ENCODE results near the gene CLSTN3. TPM values are rescaled to one million over a fixed set of nuclear protein-coding genes. Genes with fewer than 3 reads are reported as not detected.
A peak's percentile ranks its signal among the peaks of the same experiment; 100 is the strongest.

Gene CLSTN3
- total RNA-seq, 4 donors from 2014 or later = 18.0 to 53.4 (median 37.3) TPM

DNA sequence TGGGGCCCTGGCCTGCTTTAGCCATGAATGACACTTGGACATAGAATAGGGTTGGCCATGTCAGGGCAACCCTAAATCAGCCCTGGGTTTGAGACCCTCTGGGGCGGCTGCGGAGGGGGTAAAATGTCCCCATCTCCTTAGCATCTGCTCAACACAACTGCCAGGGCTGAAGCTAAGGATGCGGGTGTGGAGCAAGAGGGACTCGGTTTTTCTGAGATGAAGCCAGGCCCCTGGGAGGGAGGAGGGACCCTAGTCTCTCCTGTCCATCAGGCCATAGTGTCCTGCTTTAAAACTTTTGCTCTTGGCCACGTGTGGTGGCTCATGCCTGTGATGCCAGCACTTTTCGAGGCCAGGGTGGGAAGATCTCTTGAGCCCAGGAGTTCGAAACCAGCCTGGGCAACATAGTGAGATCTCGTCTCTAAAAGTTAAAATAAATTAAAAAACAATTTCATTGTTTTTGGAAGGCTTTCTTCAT is 37.1 kb upstream of the CLSTN3 start:
- Histone ChIP-seq H3K9me3 (no peaks in the 10 kb centered on the region), H3K27me3 (no peaks in the 10 kb centered on the region), H3K4me3 (replicated peaks in 1 of 3) (no peak overlapping the region), H3K27ac (peak overlapping the region; percentile 14 to 65 (median 63)), H3K4me1 (peaks cover 0 to 21% of the 10 kb centered on the region in 2 donors), H3K36me3 (no peaks in the 10 kb centered on the region)
- DNase-seq = no peak
- TF ChIP-seq POLR2A (IDR thresholded peaks at IDR 0.05) = no peak
- TF ChIP-seq, protein P1, sequence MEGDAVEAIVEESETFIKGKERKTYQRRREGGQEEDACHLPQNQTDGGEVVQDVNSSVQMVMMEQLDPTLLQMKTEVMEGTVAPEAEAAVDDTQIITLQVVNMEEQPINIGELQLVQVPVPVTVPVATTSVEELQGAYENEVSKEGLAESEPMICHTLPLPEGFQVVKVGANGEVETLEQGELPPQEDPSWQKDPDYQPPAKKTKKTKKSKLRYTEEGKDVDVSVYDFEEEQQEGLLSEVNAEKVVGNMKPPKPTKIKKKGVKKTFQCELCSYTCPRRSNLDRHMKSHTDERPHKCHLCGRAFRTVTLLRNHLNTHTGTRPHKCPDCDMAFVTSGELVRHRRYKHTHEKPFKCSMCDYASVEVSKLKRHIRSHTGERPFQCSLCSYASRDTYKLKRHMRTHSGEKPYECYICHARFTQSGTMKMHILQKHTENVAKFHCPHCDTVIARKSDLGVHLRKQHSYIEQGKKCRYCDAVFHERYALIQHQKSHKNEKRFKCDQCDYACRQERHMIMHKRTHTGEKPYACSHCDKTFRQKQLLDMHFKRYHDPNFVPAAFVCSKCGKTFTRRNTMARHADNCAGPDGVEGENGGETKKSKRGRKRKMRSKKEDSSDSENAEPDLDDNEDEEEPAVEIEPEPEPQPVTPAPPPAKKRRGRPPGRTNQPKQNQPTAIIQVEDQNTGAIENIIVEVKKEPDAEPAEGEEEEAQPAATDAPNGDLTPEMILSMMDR (IDR thresholded peaks at IDR 0.05) = no peak
- intact Hi-C loops (cut with DNase I) = loop anchor here (5.0 kb wide), 2 partner anchors 36 to 146 kb away; no protein-coding TSS in a partner anchor
- 60 to 74% methylated on average over 8 of the region's 8 CpGs for WGBS, 2 donors

DNA sequence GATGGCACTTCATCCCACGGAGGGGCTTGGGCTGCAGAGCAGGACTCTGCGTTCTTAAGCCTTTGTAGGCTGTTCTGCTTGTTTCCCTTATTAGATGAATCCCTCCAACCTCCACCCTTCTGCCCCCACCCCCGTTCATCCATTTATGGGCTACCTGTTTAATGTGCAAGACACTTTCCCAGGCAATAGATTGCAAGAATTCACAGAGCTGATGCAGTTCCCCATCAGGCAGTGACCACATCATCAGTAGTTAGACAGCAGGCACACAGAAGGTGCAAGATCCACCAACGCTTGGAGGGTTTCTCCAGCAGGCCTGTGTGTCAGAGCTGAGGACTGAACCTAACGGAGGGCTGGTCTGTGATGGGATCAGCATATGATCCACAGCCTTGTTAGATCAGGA is 36.7 kb upstream of the CLSTN3 start:
- Histone ChIP-seq H3K4me3 (replicated peaks in 1 of 3) (no peak overlapping the region), H3K27ac (no peak overlapping the region), H3K4me1 (peaks cover 0 to 21% of the 10 kb centered on the region in 2 donors), H3K36me3 (no peaks in the 10 kb centered on the region), H3K27me3 (no peaks in the 10 kb centered on the region), H3K9me3 (no peaks in the 10 kb centered on the region)
- DNase-seq = no peak
- 51 to 62% methylated on average over 5 of the region's 5 CpGs for WGBS, 2 donors
- no peak for TF ChIP-seq POLR2A (IDR thresholded peaks at IDR 0.05)
- TF ChIP-seq, protein P1 (IDR thresholded peaks at IDR 0.05) = no peak
- intact Hi-C loops (cut with DNase I) = loop anchor here (5.0 kb wide), 2 partner anchors 36 to 146 kb away; no protein-coding TSS in a partner anchor

DNA sequence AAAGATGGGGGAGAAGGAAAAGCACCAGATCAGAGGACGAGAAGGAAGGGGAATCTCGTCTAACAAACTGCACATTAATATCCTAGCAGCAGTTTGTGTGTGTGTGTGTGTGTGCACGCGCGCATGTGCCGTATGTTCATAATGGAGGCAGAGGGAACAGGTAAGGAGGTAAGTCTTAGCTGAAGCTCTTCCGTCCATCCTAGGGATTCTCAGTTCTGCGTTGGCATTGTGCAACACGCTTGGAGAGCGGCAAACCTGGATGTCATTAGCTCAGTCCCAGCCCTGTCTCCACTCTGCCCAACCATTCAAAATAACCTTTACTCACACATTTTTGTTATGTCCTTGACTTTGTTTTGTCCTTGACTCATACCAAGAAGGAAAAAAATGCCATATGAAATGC is 36.3 kb upstream of the CLSTN3 start:
- intact Hi-C loops (cut with DNase I) = loop anchor here (5.0 kb wide), 2 partner anchors 37 to 147 kb away; no protein-coding TSS in a partner anchor
- TF ChIP-seq, protein P1 (IDR thresholded peaks at IDR 0.05) = no peak
- TF ChIP-seq POLR2A (IDR thresholded peaks at IDR 0.05) = no peak
- 62 to 69% methylated on average over 10 of the region's 10 CpGs for WGBS, 2 donors
- Histone ChIP-seq H3K27ac (no peak overlapping the region), H3K4me1 (peaks cover 0 to 21% of the 10 kb centered on the region in 2 donors), H3K27me3 (no peaks in the 10 kb centered on the region), H3K9me3 (no peaks in the 10 kb centered on the region), H3K4me3 (replicated peaks in 1 of 3) (no peak overlapping the region), H3K36me3 (no peaks in the 10 kb centered on the region)
- DNase-seq = no peak

DNA sequence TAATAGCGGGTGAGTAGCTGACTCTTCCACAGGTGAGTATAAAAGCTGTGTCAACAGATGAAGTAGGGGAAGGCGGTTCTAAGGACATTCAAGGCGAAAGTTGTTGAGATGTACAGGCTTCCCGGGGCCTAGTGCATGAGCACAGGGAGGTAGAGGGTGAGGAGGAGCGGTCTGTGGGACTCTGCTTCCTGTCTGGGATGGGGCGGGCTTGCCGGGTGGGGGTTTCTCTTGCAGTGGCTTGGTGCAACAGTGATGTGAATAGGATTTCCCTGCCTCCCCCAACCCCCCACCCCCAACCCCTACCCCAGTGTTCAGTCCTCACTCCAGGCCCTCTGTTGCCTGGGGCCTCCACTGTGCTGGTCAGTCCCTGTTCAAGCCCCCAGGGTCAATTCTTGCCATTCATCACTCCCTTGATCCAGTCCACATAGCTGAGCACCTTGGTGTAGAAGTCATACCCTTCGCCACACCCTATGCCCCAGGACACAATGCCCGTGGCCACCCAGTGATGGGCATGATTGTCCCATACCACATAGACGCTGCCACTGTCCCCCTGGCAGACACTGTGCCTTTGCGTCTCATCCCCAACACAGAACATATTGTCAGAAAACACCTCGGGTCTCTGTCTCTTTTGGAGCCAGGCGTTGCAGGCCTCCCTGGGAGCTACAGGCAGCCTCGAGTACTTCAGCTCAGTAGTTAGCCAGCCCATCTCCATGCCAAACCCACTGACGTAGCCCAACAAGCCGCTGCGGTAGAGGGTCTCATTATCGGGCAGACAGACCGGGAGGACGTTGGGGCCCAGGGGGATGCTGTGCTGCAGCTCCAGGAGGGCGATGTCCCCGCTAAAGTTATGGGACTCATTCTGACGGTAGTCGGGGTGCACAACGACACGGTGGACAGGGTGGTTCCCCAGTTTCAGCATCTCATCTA is 33.9 kb upstream of the CLSTN3 start:
- intact Hi-C loops (cut with DNase I) = no loop called here
- WGBS, 2 donors = 82 to 83% methylated on average over 19 to 26 of the region's 26 CpGs
- TF ChIP-seq POLR2A (IDR thresholded peaks at IDR 0.05) = no peak
- TF ChIP-seq, protein P1 (IDR thresholded peaks at IDR 0.05) = no peak
- Histone ChIP-seq H3K4me1 (peaks cover 0 to 21% of the 10 kb centered on the region in 2 donors), H3K4me3 (replicated peaks in 1 of 3) (no peak overlapping the region), H3K36me3 (peaks cover 0 to 3% of the 10 kb centered on the region in 2 donors), H3K27me3 (no peaks in the 10 kb centered on the region), H3K9me3 (no peaks in the 10 kb centered on the region), H3K27ac (no peak overlapping the region)
- no peak for DNase-seq

DNA sequence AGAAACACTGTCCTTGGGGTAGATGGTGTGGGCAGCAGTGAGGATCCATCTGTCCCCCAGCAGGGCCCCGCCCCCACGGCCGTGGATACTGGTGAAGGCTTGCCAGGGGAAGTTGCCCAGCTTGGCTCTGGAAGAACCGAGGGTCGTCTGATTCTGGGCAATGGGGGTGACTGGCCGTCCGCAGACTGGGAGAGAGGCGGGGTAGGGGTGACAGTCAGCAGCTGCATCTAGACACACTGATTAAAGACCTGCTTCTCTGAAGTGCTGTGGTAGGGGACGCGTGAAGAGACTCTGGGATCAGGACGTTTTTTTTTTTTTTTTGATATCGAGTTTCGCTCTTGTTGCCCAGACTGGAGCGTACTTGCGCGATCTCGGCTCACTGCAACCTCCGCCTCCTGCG is 33.2 kb upstream of the CLSTN3 start:
- Histone ChIP-seq H3K4me3 (replicated peaks in 1 of 3) (no peak overlapping the region), H3K4me1 (peaks cover 0 to 16% of the 10 kb centered on the region in 2 donors), H3K27me3 (no peaks in the 10 kb centered on the region), H3K27ac (no peak overlapping the region), H3K36me3 (peaks cover 0 to 3% of the 10 kb centered on the region in 2 donors), H3K9me3 (no peaks in the 10 kb centered on the region)
- intact Hi-C loops (cut with DNase I) = no loop called here
- TF ChIP-seq, protein P1 (IDR thresholded peaks at IDR 0.05) = no peak
- no peak for TF ChIP-seq POLR2A (IDR thresholded peaks at IDR 0.05)
- DNase-seq = no peak
- 74 to 78% methylated on average over 15 to 19 of the region's 19 CpGs for WGBS, 2 donors

Data from thyroid gland (tissue), 4 donors.